Naive thymus-derived CD4-positive, alpha-beta T cell (primary cell): ENCODE results near the gene FEM1B. TPM values are rescaled to one million over a fixed set of nuclear protein-coding genes. Genes with fewer than 3 reads are reported as not detected.
A peak's percentile ranks its signal among the peaks of the same experiment; 100 is the strongest.

ENCODE experiments used
- ATAC-seq: fragments of 150-1000 bp; cut with Tn5 transposase; 2 replicates; pipeline ENCODE4 v1.10.0; 2021; ENCODE audit warnings: mild to moderate bottlenecking, moderate library complexity
- CTCF ChIA-PET: fragments of 350-600 bp; sonication (Branson Sonifier 250); formaldehyde crosslinking; loops from one replicate; lab custom pipeline; 2021; ENCODE audit warnings: antibody characterized with exemption; lab: Charles Lee
- POLR2A ChIA-PET: fragments of 350-600 bp; sonication (Branson Sonifier 250); formaldehyde crosslinking; loops from one replicate; lab custom pipeline; 2021; ENCODE audit warnings: antibody characterized with exemption, inconsistent platforms; lab: Charles Lee
- DNase-seq, 9 donors: peaks; one replicate each; pipeline versions ENCODE4 v3.0.0 to v3.0.0-alpha.2; 2020 to 2022; ENCODE audit warnings: mixed read lengths in 1 of 9
- H3K27ac ChIP-seq: one replicate; pipeline ENCODE4 v1.7.0; 2013; ENCODE audit warnings: mild to moderate bottlenecking, low read depth, low read length, moderate library complexity
- H3K27me3 ChIP-seq, 2 donors: one replicate each; pipeline ENCODE4 v1.7.0; 2013; ENCODE audit warnings: low read length in 2 of 2, mild to moderate bottlenecking in 2 of 2, moderate library complexity in 2 of 2; ENCODE audit not compliant: control insufficient read depth in 2 of 2, insufficient read depth in 2 of 2
- H3K36me3 ChIP-seq, 3 experiments: 1 replicate in 2 of 3; 2 replicates in 1 of 3; pipeline ENCODE4 v1.7.0; 2013; ENCODE audit warnings: low read length in 3 of 3, mild to moderate bottlenecking in 3 of 3, moderate library complexity in 1 of 3; ENCODE audit not compliant: insufficient read depth in 3 of 3, control insufficient read depth in 2 of 3
- H3K4me1 ChIP-seq, 2 donors: one replicate each; pipeline ENCODE4 v1.7.0; 2013; ENCODE audit warnings: low read length in 2 of 2, mild to moderate bottlenecking in 2 of 2, moderate library complexity in 1 of 2; ENCODE audit not compliant: control insufficient read depth in 2 of 2, insufficient read depth in 2 of 2
- H3K4me3 ChIP-seq: 2 replicates; pipeline ENCODE4 v1.7.0; 2013; ENCODE audit warnings: mild to moderate bottlenecking, low read length
- H3K9me3 ChIP-seq, 3 experiments: 1 replicate in 2 of 3; 2 replicates in 1 of 3; pipeline ENCODE4 v1.7.0; 2013; ENCODE audit warnings: low read length in 3 of 3; ENCODE audit not compliant: control insufficient read depth in 2 of 3
- H3K27ac Mint-ChIP-seq, 9 donors: one replicate each; pipeline ENCODE4 v1.8.0; 2020 to 2022; ENCODE audit warnings: mixed read lengths in 9 of 9, mild to moderate bottlenecking in 8 of 9, moderate library complexity in 5 of 9, inconsistent platforms in 2 of 9
- H3K27me3 Mint-ChIP-seq, 5 donors: one replicate each; pipeline ENCODE4 v1.8.0; 2021 to 2022; ENCODE audit warnings: mixed read lengths in 5 of 5, mild to moderate bottlenecking in 1 of 5
- H3K36me3 Mint-ChIP-seq, 5 donors: one replicate each; pipeline ENCODE4 v1.8.0; 2020 to 2022; ENCODE audit warnings: mixed read lengths in 5 of 5, mild to moderate bottlenecking in 3 of 5, inconsistent platforms in 1 of 5
- H3K4me1 Mint-ChIP-seq, 7 donors: one replicate each; pipeline ENCODE4 v1.8.0; 2020 to 2022; ENCODE audit warnings: mixed read lengths in 7 of 7, mild to moderate bottlenecking in 3 of 7, inconsistent platforms in 1 of 7
- H3K4me3 Mint-ChIP-seq, 10 donors: one replicate each; pipeline ENCODE4 v1.8.0; 2020 to 2022; ENCODE audit warnings: mild to moderate bottlenecking in 10 of 10, mixed read lengths in 10 of 10, moderate library complexity in 6 of 10, inconsistent platforms in 2 of 10
- H3K9me3 Mint-ChIP-seq, 11 donors: one replicate each; pipeline ENCODE4 v1.8.0; 2020 to 2022; ENCODE audit warnings: mixed read lengths in 11 of 11, mild to moderate bottlenecking in 4 of 11, inconsistent platforms in 1 of 11, moderate library complexity in 1 of 11
- intact Hi-C, 2 donors: fragments of 100-400 bp; cut with micrococcal nuclease; formaldehyde crosslinking; loops; one replicate each; pipeline ENCODE4 v1.15.1; 2023
- polyA plus RNA-seq, 2 donors: library from polyadenylated mRNA; unstranded; fragments of 300-500 nt; fragmentation: Illumina TruSeq; gene quantifications; one replicate each; pipeline ENCODE4 v1.2.3, GENCODE V29; 2021
- total RNA-seq, 6 experiments: library from RNA in 5 of 6; stranded (reverse) in 5 of 6; gene quantifications; 1 replicate in 5 of 6; 2 replicates in 1 of 6; pipeline ENCODE4 v1.2.3 and lab custom pipeline; 2021 to 2026

Gene FEM1B
- total and polyA plus RNA-seq, 7 experiments from 2014 or later, result 12.0 to 73.2 (median 58.6) TPM

- no peak for ATAC-seq
- Mint-ChIP-seq H3K4me1 (peaks cover 0 to 6% (median 0%) of the 10 kb centered on the region in 7 donors), H3K36me3 (no peaks in the 10 kb centered on the region), H3K4me3 (no peak overlapping the region), H3K27me3 (peaks cover 0 to 5% (median 0%) of the 10 kb centered on the region in 5 donors), H3K27ac (no peak overlapping the region), H3K9me3 (no peaks in the 10 kb centered on the region)
- Histone ChIP-seq H3K36me3 (no peaks in the 10 kb centered on the region), H3K4me3 (no peak overlapping the region), H3K27ac (no peak overlapping the region), H3K4me1 (no peaks in the 10 kb centered on the region), H3K9me3 (no peaks in the 10 kb centered on the region), H3K27me3 (no peaks in the 10 kb centered on the region)
- ChIA-PET CTCF (no interaction called here), POLR2A (no interaction called here)
- no peak for DNase-seq
- intact Hi-C loops, result no loop called here
Measured at GRCh38 chr15:68318008-68318835, 40.7 kb downstream of the FEM1B start.

- Histone ChIP-seq H3K27me3 (no peaks in the 10 kb centered on the region), H3K4me1 (no peaks in the 10 kb centered on the region), H3K9me3 (no peaks in the 10 kb centered on the region), H3K4me3 (no peak overlapping the region), H3K27ac (no peak overlapping the region), H3K36me3 (no peaks in the 10 kb centered on the region)
- no peak for DNase-seq
- Mint-ChIP-seq H3K4me1 (peaks cover 0 to 6% (median 0%) of the 10 kb centered on the region in 7 donors), H3K9me3 (no peaks in the 10 kb centered on the region), H3K4me3 (no peak overlapping the region), H3K27ac (no peak overlapping the region), H3K27me3 (peaks cover 0 to 6% (median 0%) of the 10 kb centered on the region in 5 donors), H3K36me3 (no peaks in the 10 kb centered on the region)
- ChIA-PET CTCF (no interaction called here), POLR2A (no interaction called here)
- intact Hi-C loops, result no loop called here
- no peak for ATAC-seq
Measured at GRCh38 chr15:68318931-68319909, 41.7 kb downstream of the FEM1B start.

GRCh38 chr15:68319997-68320396 lies 42.5 kb downstream of the FEM1B start:
- ATAC-seq (no peak), DNase-seq (no peak)
- Histone ChIP-seq H3K27ac (no peak overlapping the region), H3K4me3 (no peak overlapping the region), H3K27me3 (no peaks in the 10 kb centered on the region), H3K36me3 (no peaks in the 10 kb centered on the region), H3K9me3 (no peaks in the 10 kb centered on the region), H3K4me1 (no peaks in the 10 kb centered on the region)
- no peaks in the 10 kb centered on the region for H3K9me3 Mint-ChIP-seq
- no peak overlapping the region for H3K4me3 Mint-ChIP-seq
- H3K36me3 Mint-ChIP-seq, result no peaks in the 10 kb centered on the region
- ChIA-PET CTCF (no interaction called here), POLR2A (no interaction called here)
- no peak overlapping the region for H3K27ac Mint-ChIP-seq
- intact Hi-C loops, result no loop called here
- H3K4me1 Mint-ChIP-seq, result peaks cover 0 to 6% (median 0%) of the 10 kb centered on the region in 7 donors
- peaks cover 0 to 8% (median 0%) of the 10 kb centered on the region in 5 donors for H3K27me3 Mint-ChIP-seq

GRCh38 chr15:68321229-68321628 lies 43.7 kb downstream of the FEM1B start:
- Histone ChIP-seq H3K4me3 (no peak overlapping the region), H3K27me3 (no peaks in the 10 kb centered on the region), H3K36me3 (no peaks in the 10 kb centered on the region), H3K9me3 (no peaks in the 10 kb centered on the region), H3K27ac (no peak overlapping the region), H3K4me1 (peaks cover 0 to 3% of the 10 kb centered on the region in 2 donors)
- ChIA-PET CTCF (interaction anchor here (0.7 to 0.8 kb wide), 2 partner anchors 15 to 39 kb away, joined by 3 read pairs; no protein-coding TSS in a partner anchor), POLR2A (no interaction called here)
- ATAC-seq, result no peak
- no peaks in the 10 kb centered on the region for H3K36me3 Mint-ChIP-seq
- no peak overlapping the region for H3K4me3 Mint-ChIP-seq
- DNase-seq, result no peak
- peaks cover 0 to 8% (median 0%) of the 10 kb centered on the region in 5 donors for H3K27me3 Mint-ChIP-seq
- no peak overlapping the region for H3K27ac Mint-ChIP-seq
- intact Hi-C loops, result no loop called here
- peaks cover 0 to 5% (median 2%) of the 10 kb centered on the region in 7 donors for H3K4me1 Mint-ChIP-seq
- no peaks in the 10 kb centered on the region for H3K9me3 Mint-ChIP-seq

GRCh38 chr15:68322796-68323195 lies 45.3 kb downstream of the FEM1B start:
- H3K4me1 Mint-ChIP-seq, result peaks cover 12 to 21% (median 18%) of the 10 kb centered on the region in 7 donors
- ATAC-seq (no peak), DNase-seq (no peak)
- H3K4me3 ChIP-seq, result no peak overlapping the region
- no peak overlapping the region for H3K4me3 Mint-ChIP-seq
- H3K27me3 ChIP-seq, result no peaks in the 10 kb centered on the region
- peaks cover 0 to 18% of the 10 kb centered on the region in 2 donors for H3K4me1 ChIP-seq
- intact Hi-C loops, result no loop called here
- H3K27ac Mint-ChIP-seq, result peak overlapping the region in 1 of 9 donors; percentile 51
- H3K9me3 ChIP-seq, result no peaks in the 10 kb centered on the region
- no peaks in the 10 kb centered on the region for H3K36me3 Mint-ChIP-seq
- ChIA-PET POLR2A (no interaction called here), CTCF (no interaction called here)
- no peak overlapping the region for H3K27ac ChIP-seq
- H3K9me3 Mint-ChIP-seq, result no peaks in the 10 kb centered on the region
- peaks cover 0 to 10% (median 0%) of the 10 kb centered on the region in 5 donors for H3K27me3 Mint-ChIP-seq
- no peaks in the 10 kb centered on the region for H3K36me3 ChIP-seq

GRCh38 chr15:68325726-68326125 lies 48.2 kb downstream of the FEM1B start:
- Histone ChIP-seq H3K27ac (no peak overlapping the region), H3K9me3 (no peaks in the 10 kb centered on the region), H3K27me3 (no peaks in the 10 kb centered on the region), H3K4me1 (peaks cover 0 to 18% of the 10 kb centered on the region in 2 donors), H3K4me3 (no peak overlapping the region), H3K36me3 (no peaks in the 10 kb centered on the region)
- Mint-ChIP-seq H3K27ac (peak overlapping the region in 2 of 9 donors; percentile 40 to 92), H3K27me3 (peaks cover 0 to 22% (median 0%) of the 10 kb centered on the region in 5 donors), H3K36me3 (no peaks in the 10 kb centered on the region), H3K4me1 (peaks cover 29 to 38% (median 30%) of the 10 kb centered on the region in 7 donors), H3K9me3 (no peaks in the 10 kb centered on the region), H3K4me3 (no peak overlapping the region)
- DNase-seq (no peak), ATAC-seq (no peak)
- POLR2A ChIA-PET, result no interaction called here
- intact Hi-C loops, result loop anchor here in 1 of 2 donors (5.0 kb wide), 1 partner anchor 57 kb away; no protein-coding TSS in a partner anchor
- CTCF ChIA-PET, result no interaction called here
